MM.1S (cell line): ENCODE measurements around the gene YWHAE.

Source experiments
- EZH2 ChIP-seq: fragments of 300-600 bp; sonication (generic); optimal IDR thresholded peaks from 2 replicates; pipeline ENCODE3; 2017; ENCODE audit warnings: low read depth, mild to moderate bottlenecking, antibody characterized with exemption, low read length, mixed read lengths
- EZH2phosphoT487 ChIP-seq: fragments of 300-600 bp; sonication (generic); IDR thresholded peaks from 2 replicates; pipeline ENCODE4 v1.6.1; 2018; ENCODE audit warnings: antibody characterized with exemption, low read length
- TF ChIP-seq, protein P1 (sequence below): fragments of 300-600 bp; sonication (generic); IDR thresholded peaks from 2 replicates; pipeline ENCODE4 v1.5.1; 2016; ENCODE audit warnings: antibody characterized with exemption, low read length, mixed read lengths

DNA sequence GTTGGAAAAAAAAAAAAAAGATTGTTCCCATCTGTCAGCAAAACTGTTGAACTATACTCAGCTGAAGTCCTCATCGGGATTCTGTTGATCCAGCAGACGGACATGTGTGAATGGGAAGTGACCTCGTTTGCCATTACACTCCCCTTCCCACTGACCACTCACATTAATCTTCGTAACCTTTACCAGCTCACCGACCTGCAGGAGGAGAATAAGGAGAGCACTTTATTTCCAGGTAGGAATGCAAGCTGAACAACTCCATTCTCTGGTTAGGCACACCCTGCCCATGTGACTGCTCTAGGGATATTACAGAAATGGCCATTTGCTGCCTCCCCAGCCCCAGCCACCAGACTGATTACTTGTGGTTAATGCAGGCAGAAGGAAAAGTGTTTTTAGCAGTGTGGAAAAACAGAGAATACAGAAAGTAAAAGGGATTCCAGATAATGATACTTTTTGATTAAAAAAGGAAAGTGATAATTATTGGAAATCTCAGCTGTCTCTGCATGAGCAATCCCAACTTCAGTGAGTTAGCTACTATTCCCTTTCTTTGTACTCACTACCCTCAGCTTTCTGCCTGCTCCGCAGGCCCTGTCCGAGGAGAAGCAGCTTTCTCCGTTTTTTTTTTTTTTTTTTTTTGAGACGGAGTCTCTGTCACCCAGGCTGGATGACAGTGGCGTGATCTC, 23.6 kb upstream of the YWHAE start:
- TF ChIP-seq, protein P1, sequence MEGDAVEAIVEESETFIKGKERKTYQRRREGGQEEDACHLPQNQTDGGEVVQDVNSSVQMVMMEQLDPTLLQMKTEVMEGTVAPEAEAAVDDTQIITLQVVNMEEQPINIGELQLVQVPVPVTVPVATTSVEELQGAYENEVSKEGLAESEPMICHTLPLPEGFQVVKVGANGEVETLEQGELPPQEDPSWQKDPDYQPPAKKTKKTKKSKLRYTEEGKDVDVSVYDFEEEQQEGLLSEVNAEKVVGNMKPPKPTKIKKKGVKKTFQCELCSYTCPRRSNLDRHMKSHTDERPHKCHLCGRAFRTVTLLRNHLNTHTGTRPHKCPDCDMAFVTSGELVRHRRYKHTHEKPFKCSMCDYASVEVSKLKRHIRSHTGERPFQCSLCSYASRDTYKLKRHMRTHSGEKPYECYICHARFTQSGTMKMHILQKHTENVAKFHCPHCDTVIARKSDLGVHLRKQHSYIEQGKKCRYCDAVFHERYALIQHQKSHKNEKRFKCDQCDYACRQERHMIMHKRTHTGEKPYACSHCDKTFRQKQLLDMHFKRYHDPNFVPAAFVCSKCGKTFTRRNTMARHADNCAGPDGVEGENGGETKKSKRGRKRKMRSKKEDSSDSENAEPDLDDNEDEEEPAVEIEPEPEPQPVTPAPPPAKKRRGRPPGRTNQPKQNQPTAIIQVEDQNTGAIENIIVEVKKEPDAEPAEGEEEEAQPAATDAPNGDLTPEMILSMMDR, result no peak
- TF ChIP-seq EZH2 (no peak), EZH2phosphoT487 (no peak)
